ACC112 (cell line): ENCODE data around the gene PSMA5.
"Not testable (repeated sequence)": the region's sequence is repeated elsewhere in the genome, so short reads cannot be mapped to it uniquely, and the experiment has no call there.

ENCODE experiments used
- H2AFZ ChIP-seq: fragments of 200-600 bp; sonication (generic); one replicate; pipeline ENCODE4 v1.6.0; 2017; ENCODE audit warnings: antibody characterized with exemption, low read length; ENCODE audit not compliant: unreplicated experiment
- H3K27ac ChIP-seq: fragments of 200-600 bp; sonication (generic); 2 replicates; pipeline ENCODE4 v1.5.1; 2014; ENCODE audit warnings: low read depth, mild to moderate bottlenecking, antibody characterized with exemption, low read length, moderate library complexity
- H3K27me3 ChIP-seq: fragments of 200-600 bp; sonication (generic); 2 replicates; pipeline ENCODE4 v1.6.1; 2014; ENCODE audit warnings: mild to moderate bottlenecking, antibody characterized with exemption, low read length, moderate library complexity, mixed read lengths; ENCODE audit not compliant: insufficient read depth
- H3K36me3 ChIP-seq: fragments of 200-600 bp; sonication (generic); 2 replicates; pipeline ENCODE4 v1.6.1; 2016; ENCODE audit warnings: mild to moderate bottlenecking, antibody characterized with exemption, low read length, moderate library complexity, mixed read lengths; ENCODE audit not compliant: insufficient read depth
- H3K4me1 ChIP-seq: fragments of 200-600 bp; sonication (generic); one replicate; pipeline ENCODE4 v1.6.1; 2016; ENCODE audit warnings: low read length, mixed read lengths; ENCODE audit not compliant: insufficient read depth, unreplicated experiment, control insufficient read depth
- H3K4me3 ChIP-seq: fragments of 200-600 bp; sonication (generic); 2 replicates; pipeline ENCODE4 v1.5.1; 2014; ENCODE audit warnings: mild to moderate bottlenecking, low read depth, low read length
- H3K79me2 ChIP-seq: fragments of 200-600 bp; sonication (generic); one replicate; pipeline ENCODE4 v1.6.0; 2016; ENCODE audit warnings: low read length; ENCODE audit not compliant: control insufficient read depth, unreplicated experiment, insufficient read depth

The PSMA5 gene

DNA sequence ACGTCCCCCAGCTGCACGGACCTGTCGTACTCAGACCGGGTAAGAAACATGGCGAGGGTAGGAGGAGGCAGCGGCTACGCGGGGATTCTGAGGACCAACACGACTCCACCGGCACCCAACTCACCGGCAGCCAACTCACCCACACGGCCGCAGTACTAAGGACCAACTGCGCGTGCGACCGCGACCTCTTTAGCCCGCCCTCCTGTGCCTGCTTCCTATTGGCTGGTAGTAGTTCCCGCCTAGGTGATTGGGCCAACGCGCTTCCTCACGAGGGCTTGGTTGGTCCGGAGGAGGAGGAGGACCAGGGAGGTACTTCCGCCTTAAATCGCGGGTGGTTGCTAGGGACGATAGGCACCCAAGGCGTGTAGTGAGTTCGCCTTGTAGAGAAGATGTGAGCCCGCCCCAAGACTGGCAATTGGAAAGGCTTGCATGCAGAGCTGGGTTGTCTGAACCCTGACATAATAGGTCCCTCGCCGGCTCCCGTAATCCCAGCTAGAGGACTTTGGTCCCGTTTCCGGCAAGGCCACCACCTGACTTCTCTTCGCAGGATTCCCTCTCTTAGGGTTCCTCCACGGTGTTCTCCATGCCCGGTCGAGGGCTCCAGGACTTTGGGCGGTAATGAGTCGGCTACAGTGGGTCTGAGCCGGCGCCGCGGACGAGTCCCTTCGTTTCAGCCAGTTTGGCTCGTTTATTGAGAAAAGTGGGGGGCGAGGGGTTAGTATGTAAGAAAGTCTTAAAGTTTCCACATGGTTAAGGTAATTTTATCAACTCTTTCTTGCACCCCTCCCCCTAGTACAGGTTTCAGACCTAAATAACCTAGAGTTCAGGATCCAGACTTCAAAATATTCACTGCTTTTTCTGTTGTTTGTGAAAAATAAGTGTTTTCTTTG, at the start of gene PSMA5:
TSS of gene PSMA5 (minus strand) at position 168 of the 890 bp plus-strand sequence. CDS start at position 50, 118 bp downstream.
- H3K4me3 ChIP-seq, result peak within 1 kb of the TSS; percentile 92
- no peaks in the 10 kb centered on the region for H3K27me3 ChIP-seq
- H3K36me3 ChIP-seq, result no peaks in the 10 kb centered on the region
- H3K27ac ChIP-seq, result peak within 1 kb of the TSS; percentile 86
- H3K4me1 ChIP-seq, result peaks cover 20% of the 10 kb centered on the region
- H2AFZ ChIP-seq, result peak within 1 kb of the TSS; percentile 38
- H3K79me2 ChIP-seq, result peaks cover 49% of the 10 kb centered on the region

DNA sequence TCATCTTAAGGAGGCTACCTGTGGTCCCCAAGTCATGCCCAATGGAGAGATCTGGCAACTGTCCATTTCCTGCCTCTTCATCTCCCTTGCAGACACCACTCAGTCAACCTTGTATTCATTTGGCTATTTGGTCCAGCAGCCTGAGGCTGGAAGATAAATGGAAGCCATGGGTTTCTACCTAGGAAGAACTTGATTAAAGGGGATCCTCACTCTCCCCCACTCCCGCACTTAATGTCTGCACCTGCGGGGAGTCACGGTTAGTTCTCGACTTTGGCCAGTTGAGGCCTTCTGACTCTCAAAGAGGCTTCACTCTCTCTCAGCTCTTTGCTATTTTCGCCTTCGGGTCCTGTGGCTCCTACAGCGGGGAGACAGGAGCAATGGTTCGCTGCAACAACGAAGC, 49.0 kb upstream of the PSMA5 start:
- Histone ChIP-seq H3K4me3 (no peak overlapping the region), H3K36me3 (no peaks in the 10 kb centered on the region), H3K4me1 (no peaks in the 10 kb centered on the region), H2AFZ (no peak overlapping the region), H3K27ac (no peak overlapping the region), H3K27me3 (peaks cover 81% of the 10 kb centered on the region), H3K79me2 (no peaks in the 10 kb centered on the region)

DNA sequence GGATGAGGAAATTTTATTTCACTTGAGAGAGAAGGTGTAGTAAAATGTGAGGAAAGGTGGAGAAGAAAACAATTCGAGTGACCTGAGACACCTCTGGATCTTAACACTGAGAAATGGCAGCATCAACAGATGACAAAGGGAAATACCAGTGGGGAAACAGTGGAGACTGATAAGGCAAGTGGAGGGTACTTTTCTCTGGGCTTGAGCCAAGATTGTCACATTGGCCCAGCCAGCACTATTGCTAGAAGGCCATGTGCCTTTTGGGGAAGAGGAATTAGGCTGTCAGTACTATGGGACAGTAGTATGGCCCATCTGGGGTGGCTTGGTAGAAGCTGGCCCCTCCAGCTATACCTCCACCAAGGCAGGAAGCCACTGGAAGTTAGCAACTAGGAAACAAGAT, 48.4 kb upstream of the PSMA5 start:
- Histone ChIP-seq H3K79me2 (no peaks in the 10 kb centered on the region), H2AFZ (no peak overlapping the region), H3K4me3 (no peak overlapping the region), H3K36me3 (no peaks in the 10 kb centered on the region), H3K4me1 (no peaks in the 10 kb centered on the region), H3K27me3 (peaks cover 83% of the 10 kb centered on the region), H3K27ac (no peak overlapping the region)

DNA sequence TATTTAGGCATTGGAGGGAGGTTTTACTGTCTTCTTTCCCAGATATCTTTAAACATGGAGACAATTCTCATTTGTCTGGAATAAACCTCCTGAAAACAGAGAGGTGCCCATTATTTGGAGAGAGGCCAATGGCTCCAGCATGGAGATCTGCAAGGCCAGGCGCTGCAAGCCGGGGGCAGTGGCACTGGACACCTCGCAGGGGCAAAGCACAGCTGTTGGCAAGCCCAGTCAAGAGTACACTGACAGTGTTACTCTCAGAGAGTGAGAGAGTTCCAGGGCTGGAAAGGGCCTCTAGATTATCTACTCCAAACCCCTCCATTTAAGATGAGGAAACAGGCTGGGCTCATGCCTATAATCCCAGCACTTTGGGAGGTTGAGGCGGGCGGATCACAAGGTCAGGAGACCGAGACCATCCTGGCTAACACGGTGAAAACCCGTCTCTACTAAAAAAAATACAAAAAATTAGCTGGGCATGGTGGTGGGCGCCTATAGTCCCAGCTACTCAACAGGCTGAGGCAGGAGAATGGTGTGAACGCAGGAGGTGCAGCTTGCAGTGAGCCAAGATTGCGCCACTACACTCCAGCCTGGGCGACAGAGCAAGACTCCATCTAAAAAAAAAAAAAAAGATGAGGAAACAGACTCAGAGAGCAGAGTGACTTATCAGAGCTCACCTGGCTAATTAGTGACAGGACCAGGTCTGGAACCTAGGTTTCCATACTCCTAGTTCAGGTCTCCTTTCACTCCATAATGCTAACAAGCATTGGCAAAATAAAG, 47.2 kb upstream of the PSMA5 start:
- H2AFZ ChIP-seq, H3K79me2 ChIP-seq, H3K4me1 ChIP-seq, H3K4me3 ChIP-seq, H3K27ac ChIP-seq, H3K36me3 ChIP-seq: not testable (repeated sequence)
- peaks cover 82% of the 10 kb centered on the region for H3K27me3 ChIP-seq

DNA sequence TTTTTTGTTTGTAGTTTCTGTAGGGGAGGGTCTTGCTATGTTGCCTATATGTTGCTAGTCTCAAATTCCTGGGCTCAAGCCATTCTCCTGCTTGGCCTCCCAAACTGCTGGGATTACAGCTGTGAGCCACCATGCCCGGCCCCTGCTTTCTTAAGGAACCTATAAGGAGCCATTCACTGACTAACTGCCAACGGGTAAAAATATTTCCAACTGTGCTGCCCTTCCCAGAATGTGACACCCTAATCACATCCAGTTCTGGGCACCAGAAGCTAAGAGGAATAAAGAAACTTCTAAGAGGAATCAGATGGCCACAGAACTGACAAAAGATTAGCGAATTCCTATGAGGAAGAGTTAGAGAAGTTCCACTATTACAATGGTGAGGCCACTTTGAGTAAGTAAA, 46.5 kb upstream of the PSMA5 start:
- H2AFZ ChIP-seq, result no peak overlapping the region
- no peaks in the 10 kb centered on the region for H3K4me1 ChIP-seq
- H3K36me3 ChIP-seq, result no peaks in the 10 kb centered on the region
- no peak overlapping the region for H3K4me3 ChIP-seq
- H3K79me2 ChIP-seq, result no peaks in the 10 kb centered on the region
- H3K27me3 ChIP-seq, result peaks cover 82% of the 10 kb centered on the region
- H3K27ac ChIP-seq, result no peak overlapping the region

DNA sequence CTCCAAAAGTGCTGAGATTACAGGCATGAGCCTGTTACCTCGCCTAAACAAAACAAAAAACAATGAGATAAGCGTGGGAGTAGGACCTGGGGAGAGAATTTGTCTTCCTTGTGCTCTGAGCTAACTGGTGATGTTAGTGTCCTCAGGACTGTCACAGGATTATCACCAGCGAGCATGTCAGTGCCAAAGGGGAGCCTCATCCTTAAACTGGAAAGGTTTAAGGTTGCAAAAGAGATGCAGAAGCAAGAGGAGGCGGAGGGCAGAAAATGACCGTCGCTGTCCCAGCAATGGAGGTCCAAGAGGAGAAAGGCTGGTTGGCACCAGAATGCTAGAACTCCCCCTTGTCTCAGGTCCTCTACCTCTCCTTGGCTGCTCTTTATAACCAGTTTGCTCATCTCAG, 44.0 kb upstream of the PSMA5 start:
- Histone ChIP-seq H3K36me3 (no peaks in the 10 kb centered on the region), H3K4me1 (no peaks in the 10 kb centered on the region), H3K27me3 (peaks cover 86% of the 10 kb centered on the region), H3K79me2 (no peaks in the 10 kb centered on the region), H3K27ac (no peak overlapping the region), H2AFZ (no peak overlapping the region), H3K4me3 (no peak overlapping the region)

DNA sequence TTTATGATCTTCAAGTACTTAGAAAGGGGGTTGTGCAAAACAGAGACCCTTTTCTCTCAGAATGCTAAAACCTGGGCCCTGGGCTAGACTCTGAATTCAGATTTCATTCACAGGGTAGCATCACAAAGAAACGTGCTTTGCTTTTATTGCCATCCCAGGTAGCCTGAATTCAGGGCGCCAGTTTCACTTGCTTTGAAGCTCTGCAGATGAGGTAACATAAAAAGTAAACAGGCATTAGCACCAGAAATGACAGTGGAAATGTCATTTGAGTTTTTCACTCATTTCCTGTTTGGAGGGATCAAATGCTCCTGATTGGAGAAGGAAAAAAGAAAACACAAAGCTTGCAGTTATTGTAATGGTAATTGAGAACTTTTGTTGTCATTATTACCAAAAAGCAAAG, 42.7 kb upstream of the PSMA5 start:
- Histone ChIP-seq H2AFZ (no peak overlapping the region), H3K4me3 (no peak overlapping the region), H3K79me2 (no peaks in the 10 kb centered on the region), H3K27me3 (peaks cover 88% of the 10 kb centered on the region), H3K4me1 (no peaks in the 10 kb centered on the region), H3K36me3 (no peaks in the 10 kb centered on the region), H3K27ac (no peak overlapping the region)

DNA sequence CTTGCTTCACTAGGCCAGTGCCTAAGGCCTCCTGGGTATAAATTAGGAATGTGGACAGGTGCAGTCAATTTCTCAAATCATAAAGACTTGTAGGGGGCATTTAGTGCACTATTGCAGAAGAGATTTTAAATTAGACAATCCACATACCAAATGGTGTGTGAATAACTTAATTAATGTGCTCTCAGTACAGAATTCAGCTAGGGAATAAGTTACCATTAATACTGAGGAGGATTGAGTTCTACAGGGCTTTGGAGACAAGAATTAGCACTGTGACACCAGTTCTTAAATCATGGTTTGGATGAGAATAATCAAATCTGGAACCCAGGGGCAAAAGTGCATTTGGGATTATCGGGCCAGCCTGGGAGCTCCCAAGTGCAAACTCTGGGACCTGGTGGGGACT, 41.8 kb upstream of the PSMA5 start:
- Histone ChIP-seq H3K27me3 (peaks cover 90% of the 10 kb centered on the region), H3K27ac (no peak overlapping the region), H3K36me3 (no peaks in the 10 kb centered on the region), H3K79me2 (no peaks in the 10 kb centered on the region), H3K4me3 (no peak overlapping the region), H3K4me1 (no peaks in the 10 kb centered on the region), H2AFZ (no peak overlapping the region)

DNA sequence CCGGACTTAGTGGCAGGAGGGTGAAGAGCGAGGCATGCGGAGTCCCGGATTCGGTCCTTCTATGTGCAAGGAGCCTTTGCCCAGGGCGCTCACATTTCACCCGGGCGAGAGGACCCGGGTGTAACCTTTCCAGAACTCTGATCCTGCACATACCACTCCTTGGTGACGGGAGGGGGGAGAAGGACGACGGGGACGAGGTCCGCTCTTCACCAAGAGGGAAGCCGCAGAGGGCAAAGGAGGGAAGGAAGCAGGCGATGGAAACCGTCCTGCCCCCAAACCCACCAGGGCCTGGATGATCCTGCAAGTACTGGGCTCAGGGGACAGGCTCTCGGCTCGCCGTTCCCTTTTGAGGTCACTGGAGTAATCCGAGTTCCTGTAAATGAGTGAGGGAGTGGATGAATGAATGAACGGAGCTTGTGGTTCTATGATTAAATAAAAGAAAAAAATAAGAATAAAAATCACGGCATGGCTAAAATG, 41.1 kb upstream of the PSMA5 start:
- no peaks in the 10 kb centered on the region for H3K4me1 ChIP-seq
- H2AFZ ChIP-seq, result no peak overlapping the region
- no peaks in the 10 kb centered on the region for H3K79me2 ChIP-seq
- no peak overlapping the region for H3K27ac ChIP-seq
- peaks cover 96% of the 10 kb centered on the region for H3K27me3 ChIP-seq
- no peaks in the 10 kb centered on the region for H3K36me3 ChIP-seq
- H3K4me3 ChIP-seq, result no peak overlapping the region

DNA sequence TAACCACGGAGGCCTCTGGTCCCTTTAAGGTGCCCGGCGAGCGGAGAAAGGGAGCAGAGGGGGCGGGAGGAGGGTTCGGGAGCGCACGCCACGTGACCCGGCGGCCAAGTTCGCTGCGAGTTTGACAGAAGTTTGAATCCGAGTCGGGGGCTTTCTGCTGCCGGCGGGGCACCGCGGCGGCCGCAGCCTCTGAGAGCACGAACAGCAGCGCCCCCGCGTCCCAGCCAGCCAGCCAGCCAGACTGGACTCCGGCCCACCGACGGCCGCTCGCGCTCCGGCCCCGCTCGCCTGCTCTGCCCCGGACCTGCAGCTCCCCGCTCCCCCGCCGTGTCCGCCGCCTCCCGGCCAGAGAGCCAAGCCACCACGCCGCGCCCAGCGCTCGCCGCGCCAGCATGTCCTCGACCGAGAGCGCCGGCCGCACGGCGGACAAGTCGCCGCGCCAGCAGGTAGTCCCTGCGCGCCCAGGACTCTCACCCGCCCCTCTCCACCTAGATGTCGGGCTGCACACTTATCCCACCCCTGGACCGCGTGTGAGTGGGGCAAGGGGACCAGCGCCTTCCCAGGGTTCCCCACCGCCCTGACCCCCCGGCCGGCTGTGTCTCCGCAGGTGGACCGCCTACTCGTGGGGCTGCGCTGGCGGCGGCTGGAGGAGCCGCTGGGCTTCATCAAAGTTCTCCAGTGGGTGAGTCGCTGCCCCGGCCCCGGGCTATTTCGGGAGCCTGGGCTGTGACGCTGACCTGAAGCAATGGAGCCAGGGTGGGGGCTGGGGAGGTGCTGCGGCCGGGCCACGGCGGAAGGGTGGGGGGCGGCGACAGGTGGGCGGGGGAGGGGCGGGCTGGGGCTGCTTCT, 40.4 kb upstream of the PSMA5 start, which contains the start of gene SYPL2:
TSS of gene SYPL2 (plus strand) at position 95 of the 849 bp plus-strand sequence. CDS start at position 393, 298 bp downstream.
- Histone ChIP-seq H3K4me1 (no peaks in the 10 kb centered on the region), H3K36me3 (no peaks in the 10 kb centered on the region), H3K4me3 (peak within 1 kb of the TSS; percentile 74), H2AFZ (peak within 1 kb of the TSS; percentile 66), H3K27me3 (peaks cover 94% of the 10 kb centered on the region), H3K27ac (no peak within 1 kb of the TSS), H3K79me2 (no peaks in the 10 kb centered on the region)
